NCI-H82 treated with DMSO at 0.1 percent for 48 hours (cell line): ENCODE results near the gene MTMR10.

Source experiments
- DNase-seq: peaks from one replicate; lab custom pipeline; 2025; ENCODE audit not compliant: unreplicated experiment; lab: John Stamatoyannopoulos, UW

MTMR10 gene

GRCh38 chr15:30922480-30923311, 68.7 kb downstream of the MTMR10 start:
- no peak for DNase-seq

GRCh38 chr15:30921781-30922479, 69.5 kb downstream of the MTMR10 start:
- no peak for DNase-seq

- DNase-seq, result no peak
Measured at GRCh38 chr15:30921106-30921505, 70.3 kb downstream of the MTMR10 start.

- no peak for DNase-seq
Measured at GRCh38 chr15:30919877-30920550, 71.4 kb downstream of the MTMR10 start.

GRCh38 chr15:30918366-30918765, 73.1 kb downstream of the MTMR10 start:
- no peak for DNase-seq

- DNase-seq, result no peak
Measured at GRCh38 chr15:30917675-30918074, 73.8 kb downstream of the MTMR10 start.

GRCh38 chr15:30917013-30917412, 74.4 kb downstream of the MTMR10 start:
- no peak for DNase-seq

- DNase-seq, result no peak
Measured at GRCh38 chr15:30913761-30914160, 77.7 kb downstream of the MTMR10 start.

GRCh38 chr15:30906366-30906765, 85.1 kb downstream of the MTMR10 start:
- no peak for DNase-seq

GRCh38 chr15:30905821-30906220, 85.6 kb downstream of the MTMR10 start:
- DNase-seq, result no peak

- DNase-seq, result no peak
Measured at GRCh38 chr15:30904812-30905211, 86.6 kb downstream of the MTMR10 start.

GRCh38 chr15:30903497-30904187, 87.8 kb downstream of the MTMR10 start, which contains the start of gene FAN1:
FAN1 (plus strand) TSS chr15:30903915; CDS start chr15:30904664, 749 bp downstream.
- DNase-seq, result peak; percentile 70

- no peak for DNase-seq
Measured at GRCh38 chr15:30901889-30902288, 89.5 kb downstream of the MTMR10 start.

GRCh38 chr15:30896211-30896606, 95.2 kb downstream of the MTMR10 start:
- no peak for DNase-seq

GRCh38 chr15:30895461-30896210, 95.8 kb downstream of the MTMR10 start:
- no peak for DNase-seq

GRCh38 chr15:30889196-30889595, 102.2 kb downstream of the MTMR10 start:
- no peak for DNase-seq
